ENCODE results near the gene CREB3L2.

DNA sequence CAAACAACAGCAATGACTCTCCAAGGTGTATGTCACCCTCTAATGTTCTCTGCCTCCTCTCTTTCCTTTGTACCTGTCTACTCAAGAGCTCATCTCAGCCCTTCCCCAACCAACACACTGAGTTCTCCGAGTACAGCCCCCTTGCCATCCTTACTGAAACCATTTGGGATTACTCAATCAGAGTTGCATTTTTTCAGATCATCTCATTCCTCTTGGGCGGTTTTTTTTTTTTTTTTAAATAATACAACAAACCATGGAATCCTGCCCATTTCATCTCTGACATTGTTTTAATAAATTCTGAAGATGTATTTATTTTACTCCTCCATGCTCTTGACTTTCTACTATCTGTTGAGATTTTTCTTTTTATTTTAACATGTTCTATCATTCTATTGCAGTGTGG, 4.2 kb upstream of the CREB3L2 start:
- no peak for TF ChIP-seq CTCF (conservative IDR thresholded peaks at IDR 0.05; ENCODE audit: low read depth, low read length)
- TF ChIP-seq EZH2 (IDR thresholded peaks at IDR 0.05; ENCODE audit: low read length, unreplicated experiment) = no peak
- TF ChIP-seq EZH2phosphoT487 (IDR thresholded peaks at IDR 0.05; ENCODE audit: borderline replicate concordance, low read length) = no peak

Data from PC-3 (cell line).